Measurements from ENCODE around the gene IRF6.

- TF ChIP-seq CTCF (IDR thresholded peaks at IDR 0.05): no peak
- no peak for TF ChIP-seq POLR2A (IDR thresholded peaks at IDR 0.05)
These were observed 15.4 kb downstream of the IRF6 start for GRCh38 chr1:209790286-209791193.

Measured in adrenal gland (tissue), 5 donors.